Esophagus muscularis mucosa (tissue), 3 donors: ENCODE results near the gene ST6GALNAC3.

Experiments
- POLR2A ChIP-seq: fragments of 450-650 bp; IDR thresholded peaks from one replicate; pipeline ENCODE4 v1.6.1; 2017; ENCODE audit warnings: antibody characterized with exemption, moderate library complexity, mild to moderate bottlenecking, low read depth
- POLR2AphosphoS5 ChIP-seq, 2 donors: sonication (generic); formaldehyde crosslinking; IDR thresholded peaks; one replicate each; pipeline ENCODE4 v1.6.1; 2017; ENCODE audit warnings: antibody characterized with exemption in 2 of 2
- TF ChIP-seq, protein P1 (sequence below), 3 experiments: fragments of 200-600 bp in 2 of 3; fragments of 450-650 bp in 1 of 3; sonication (generic) in 2 of 3; IDR thresholded peaks; one replicate each; pipeline ENCODE4 v1.5.1; 2017 to 2019; ENCODE audit warnings: antibody characterized with exemption in 3 of 3, mild to moderate bottlenecking in 2 of 3, moderate library complexity in 1 of 3

DNA sequence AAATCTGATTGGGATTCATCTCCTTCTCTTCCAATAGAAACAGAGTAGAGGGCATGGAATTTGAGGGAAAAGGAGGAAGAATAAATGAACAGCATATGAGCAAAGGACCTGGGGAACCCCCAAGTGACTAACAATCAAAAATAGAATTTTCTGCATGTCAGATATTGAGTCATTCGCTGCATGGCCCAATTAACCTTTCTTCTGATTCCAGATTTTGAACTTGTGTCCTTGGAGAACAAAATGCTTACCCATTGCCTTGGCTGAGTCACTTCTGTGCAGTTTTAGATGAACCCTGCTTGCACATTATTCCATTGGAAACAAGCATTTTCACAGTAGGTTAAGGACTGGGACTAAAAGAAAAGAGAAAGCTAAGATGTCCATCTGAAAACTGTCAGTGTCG, 390.5 kb downstream of the ST6GALNAC3 start:
- TF ChIP-seq, protein P1, sequence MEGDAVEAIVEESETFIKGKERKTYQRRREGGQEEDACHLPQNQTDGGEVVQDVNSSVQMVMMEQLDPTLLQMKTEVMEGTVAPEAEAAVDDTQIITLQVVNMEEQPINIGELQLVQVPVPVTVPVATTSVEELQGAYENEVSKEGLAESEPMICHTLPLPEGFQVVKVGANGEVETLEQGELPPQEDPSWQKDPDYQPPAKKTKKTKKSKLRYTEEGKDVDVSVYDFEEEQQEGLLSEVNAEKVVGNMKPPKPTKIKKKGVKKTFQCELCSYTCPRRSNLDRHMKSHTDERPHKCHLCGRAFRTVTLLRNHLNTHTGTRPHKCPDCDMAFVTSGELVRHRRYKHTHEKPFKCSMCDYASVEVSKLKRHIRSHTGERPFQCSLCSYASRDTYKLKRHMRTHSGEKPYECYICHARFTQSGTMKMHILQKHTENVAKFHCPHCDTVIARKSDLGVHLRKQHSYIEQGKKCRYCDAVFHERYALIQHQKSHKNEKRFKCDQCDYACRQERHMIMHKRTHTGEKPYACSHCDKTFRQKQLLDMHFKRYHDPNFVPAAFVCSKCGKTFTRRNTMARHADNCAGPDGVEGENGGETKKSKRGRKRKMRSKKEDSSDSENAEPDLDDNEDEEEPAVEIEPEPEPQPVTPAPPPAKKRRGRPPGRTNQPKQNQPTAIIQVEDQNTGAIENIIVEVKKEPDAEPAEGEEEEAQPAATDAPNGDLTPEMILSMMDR (IDR thresholded peaks at IDR 0.05) = no peak
- no peak for TF ChIP-seq POLR2A
- no peak for TF ChIP-seq POLR2AphosphoS5 (IDR thresholded peaks at IDR 0.05)
